ENCODE data around the gene ZNF775.

DNA sequence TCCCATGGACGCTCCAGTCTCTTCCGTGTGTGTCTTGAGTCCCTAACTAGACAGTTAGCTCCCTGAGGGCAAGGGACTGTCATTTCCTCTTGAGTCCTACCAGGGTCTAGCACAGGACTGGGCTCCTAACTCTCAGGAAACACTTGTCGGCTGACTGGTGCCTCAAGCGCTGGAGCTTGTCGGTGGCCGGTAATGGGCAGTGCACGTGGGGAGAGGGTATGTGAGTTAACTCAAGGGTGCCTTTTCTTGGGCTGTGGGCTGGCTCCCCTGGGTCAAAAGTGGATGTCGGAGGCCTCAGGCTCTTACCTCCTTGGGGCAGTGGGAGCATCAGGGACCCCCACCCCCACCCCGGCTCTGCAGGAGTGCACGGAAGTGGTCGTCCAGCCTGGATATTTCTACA lies 32.9 kb downstream of the ZNF775 start:
- TF ChIP-seq CTCF (IDR thresholded peaks at IDR 0.05; ENCODE audit: borderline replicate concordance, extremely low read depth, low read length, poor library complexity, severe bottlenecking) (no peak), EZH2 (IDR thresholded peaks at IDR 0.05; ENCODE audit: borderline replicate concordance, low read depth, low read length, severe bottlenecking) (no peak)

Data from DND-41 (cell line).